IMR-90 (cell line): Measurements from ENCODE around the gene NAE1. TPM values are rescaled to one million over a fixed set of nuclear protein-coding genes. Genes with fewer than 3 reads are reported as not detected.

Source experiments
- ATAC-seq: fragments of 200-7000 bp; cut with Tn5 transposase; 2 replicates; pipeline ENCODE4 v1.9.1; 2020; ENCODE audit warnings: low read depth, mild to moderate bottlenecking, moderate library complexity
- BruUV-seq: library from RNA; stranded (reverse); fragments of 400-500 nt; replicated peaks from 2 replicates; lab custom pipeline; 2021; lab: Mats Ljungman, UMichigan
- CTCF ChIA-PET: fragments of 300-600 bp; formaldehyde crosslinking; extraction: SDS; loops from one replicate; lab custom pipeline; 2021; ENCODE audit warnings: antibody characterized with exemption; lab: Yijun Ruan, JAX
- POLR2A ChIA-PET: fragments of 300-600 bp; sonication (Branson Sonifier 250); formaldehyde crosslinking; loops from one replicate; lab custom pipeline; 2022; ENCODE audit warnings: antibody characterized with exemption; ENCODE audit not compliant: unreplicated experiment; lab: Charles Lee
- DNase-seq: peaks from one replicate; pipeline ENCODE4 v3.0.0; 2013
- H2AFZ ChIP-seq: replicated peaks from 2 replicates; pipeline ENCODE3; 2013; ENCODE audit warnings: low read length, mild to moderate bottlenecking; ENCODE audit not compliant: poor library complexity
- H2AK5ac ChIP-seq: 2 replicates; pipeline ENCODE4 v1.6.1; 2013; ENCODE audit warnings: low read depth, low read length, inconsistent platforms
- H2AK9ac ChIP-seq: replicated peaks from 2 replicates; pipeline ENCODE3; 2013; ENCODE audit warnings: mild to moderate bottlenecking, low read depth, low read length, moderate library complexity; ENCODE audit not compliant: poor library complexity
- H2BK120ac ChIP-seq: 2 replicates; pipeline ENCODE4 v1.6.1; 2013; ENCODE audit warnings: low read depth, low read length, inconsistent platforms
- H2BK15ac ChIP-seq: 3 replicates; pipeline ENCODE4 v1.6.1; 2013; ENCODE audit warnings: low read depth, low read length, inconsistent platforms
- H2BK20ac ChIP-seq: 2 replicates; pipeline ENCODE4 v1.6.1; 2013; ENCODE audit warnings: low read depth, mild to moderate bottlenecking, inconsistent platforms, low read length, moderate library complexity
- H2BK5ac ChIP-seq: 2 replicates; pipeline ENCODE4 v1.6.1; 2013; ENCODE audit warnings: mild to moderate bottlenecking, low read depth, low read length, inconsistent platforms; ENCODE audit not compliant: poor library complexity, severe bottlenecking
- H3K14ac ChIP-seq: replicated peaks from 2 replicates; pipeline ENCODE4 v1.6.1; 2013; ENCODE audit warnings: low read depth, low read length, inconsistent platforms
- H3K18ac ChIP-seq: 2 replicates; pipeline ENCODE4 v1.6.1; 2013; ENCODE audit warnings: low read depth, low read length, control low read depth
- H3K23ac ChIP-seq: 2 replicates; pipeline ENCODE4 v1.6.1; 2013; ENCODE audit warnings: low read depth, low read length, inconsistent platforms
- H3K27ac ChIP-seq: 2 replicates; pipeline ENCODE4 v1.5.1; 2013; ENCODE audit warnings: mild to moderate bottlenecking, control low read depth, low read length; ENCODE audit not compliant: insufficient read depth
- H3K27me3 ChIP-seq: 2 replicates; pipeline ENCODE4 v1.6.1; 2013; ENCODE audit warnings: low read length; ENCODE audit not compliant: control insufficient read depth, insufficient read depth
- H3K36me3 ChIP-seq: 2 replicates; pipeline ENCODE4 v1.6.1; 2013; ENCODE audit warnings: low read length, mixed read lengths; ENCODE audit not compliant: control insufficient read depth, insufficient read depth
- H3K4ac ChIP-seq: 2 replicates; pipeline ENCODE4 v1.6.1; 2013; ENCODE audit warnings: low read depth, low read length, inconsistent platforms
- H3K4me1 ChIP-seq: 2 replicates; pipeline ENCODE4 v1.6.1; 2013; ENCODE audit warnings: low read length, mixed read lengths; ENCODE audit not compliant: control insufficient read depth, insufficient read depth
- H3K4me2 ChIP-seq: 2 replicates; pipeline ENCODE4 v1.6.1; 2013; ENCODE audit warnings: low read depth, mild to moderate bottlenecking, control low read depth, low read length, moderate library complexity
- H3K4me3 ChIP-seq: 2 replicates; pipeline ENCODE4 v1.5.1; 2013; ENCODE audit warnings: low read depth, mild to moderate bottlenecking, control low read depth, low read length, moderate library complexity; ENCODE audit not compliant: insufficient read depth
- H3K56ac ChIP-seq: 2 replicates; pipeline ENCODE4 v1.6.1; 2013; ENCODE audit warnings: low read length, inconsistent platforms; ENCODE audit not compliant: insufficient read depth; ENCODE audit errors: extremely low read depth
- H3K79me1 ChIP-seq, 2 experiments: 2 replicates each; pipeline ENCODE4 v1.6.1; 2013; ENCODE audit warnings: low read length in 2 of 2, inconsistent platforms in 1 of 2, low read depth in 1 of 2
- H3K9ac ChIP-seq: 2 replicates; pipeline ENCODE4 v1.6.1; 2013; ENCODE audit warnings: low read depth, low read length, control low read depth
- H3K9me1 ChIP-seq: 2 replicates; pipeline ENCODE4 v1.6.1; 2013; ENCODE audit warnings: low read length, inconsistent platforms; ENCODE audit not compliant: insufficient read depth
- H3K9me3 ChIP-seq: 2 replicates; pipeline ENCODE4 v1.6.1; 2013; ENCODE audit warnings: low read length; ENCODE audit not compliant: control insufficient read depth, insufficient read depth
- H4K20me1 ChIP-seq: 2 replicates; pipeline ENCODE4 v1.6.1; 2013; ENCODE audit warnings: low read length, inconsistent platforms; ENCODE audit not compliant: insufficient read depth
- H4K5ac ChIP-seq: 2 replicates; pipeline ENCODE4 v1.6.1; 2013; ENCODE audit warnings: mild to moderate bottlenecking, low read depth, low read length, control low read depth
- H4K8ac ChIP-seq, 2 experiments: 2 replicates each; pipeline ENCODE4 v1.6.1; 2013; ENCODE audit warnings: low read depth in 2 of 2, low read length in 2 of 2, control low read depth in 1 of 2, inconsistent platforms in 1 of 2
- H4K91ac ChIP-seq: 2 replicates; pipeline ENCODE4 v1.6.1; 2013; ENCODE audit warnings: low read depth, low read length, inconsistent platforms; ENCODE audit not compliant: insufficient read depth
- BHLHE40 ChIP-seq: fragments of 150-350 bp; IDR thresholded peaks from 2 replicates; pipeline ENCODE4 v1.6.1; 2016; ENCODE audit warnings: mild to moderate bottlenecking, low read depth, low read length
- CTCF ChIP-seq: conservative IDR thresholded peaks from 2 replicates; pipeline ENCODE4 v1.5.1; 2012; ENCODE audit warnings: mild to moderate bottlenecking, low read depth, low read length, improper control_type of control experiment
- ELK1 ChIP-seq: fragments of 150-350 bp; IDR thresholded peaks from 2 replicates; pipeline ENCODE4 v1.6.1; 2016; ENCODE audit warnings: low read depth, mild to moderate bottlenecking, low read length, moderate library complexity, borderline replicate concordance
- MAFK ChIP-seq: IDR thresholded peaks from 2 replicates; pipeline ENCODE4 v1.6.1; 2012; ENCODE audit warnings: low read depth, low read length, improper control_type of control experiment
- MAZ ChIP-seq: IDR thresholded peaks from 2 replicates; pipeline ENCODE4 v1.6.1; 2012; ENCODE audit warnings: low read depth, mild to moderate bottlenecking, low read length, improper control_type of control experiment, moderate library complexity, borderline replicate concordance
- MXI1 ChIP-seq: IDR thresholded peaks from 2 replicates; pipeline ENCODE4 v1.6.1; 2012; ENCODE audit warnings: low read depth, mild to moderate bottlenecking, low read length, moderate library complexity, borderline replicate concordance
- NFE2L2 ChIP-seq: fragments of 150-350 bp; IDR thresholded peaks from 2 replicates; pipeline ENCODE4 v1.6.1; 2016; ENCODE audit warnings: low read depth, mild to moderate bottlenecking, low read length
- POLR2A ChIP-seq: IDR thresholded peaks from 2 replicates; pipeline ENCODE4 v1.6.1; 2012; ENCODE audit warnings: mild to moderate bottlenecking, low read depth, low read length
- RAD21 ChIP-seq: IDR thresholded peaks from 2 replicates; pipeline ENCODE4 v1.6.1; 2012; ENCODE audit warnings: low read length, improper control_type of control experiment
- RCOR1 ChIP-seq: IDR thresholded peaks from 2 replicates; pipeline ENCODE4 v1.6.1; 2012; ENCODE audit warnings: mild to moderate bottlenecking, low read length, improper control_type of control experiment; ENCODE audit not compliant: insufficient replicate concordance
- SMC3 ChIP-seq: fragments of 150-350 bp; IDR thresholded peaks from 2 replicates; pipeline ENCODE4 v1.6.1; 2016; ENCODE audit warnings: low read depth, mild to moderate bottlenecking, antibody characterized with exemption, low read length, moderate library complexity
- USF2 ChIP-seq: fragments of 150-350 bp; IDR thresholded peaks from 2 replicates; pipeline ENCODE4 v1.6.1; 2017; ENCODE audit warnings: mild to moderate bottlenecking, antibody characterized with exemption, low read length, low read depth
- WGBS, 2 experiments: methylation state at CpG; one replicate each; pipeline versions ENCODE4 v1.1.5 to v1.1.7; 2013; ENCODE audit warnings: missing lambda C conversion rate in 2 of 2; ENCODE audit not compliant: insufficient read length in 1 of 2; ENCODE audit errors: extremely low coverage in 2 of 2; 5-methylcytosine and 5-hydroxymethylcytosine counted together
- dilution Hi-C: fragments of 300-500 bp; cut with HindIII; formaldehyde crosslinking; loops from one replicate; pipeline ENCODE4 v1.14.3; 2018; ENCODE audit warnings: low sequenced_read_pairs; ENCODE audit not compliant: unreplicated experiment
- in situ Hi-C: fragments of 300-500 bp; cut with MboI; formaldehyde crosslinking; loops from 3 replicates; pipeline ENCODE4 v1.14.3; 2019; ENCODE audit warnings: low sequenced_read_pairs, inconsistent platforms, mixed read lengths
- intact Hi-C: fragments of 100-400 bp; cut with micrococcal nuclease; formaldehyde crosslinking; loops from 2 replicates; pipeline ENCODE4 v1.10.0; 2022
- polyA plus RNA-seq, 3 experiments: library from polyadenylated mRNA; depleted of rRNA; stranded (reverse); fragments of >200 nt; gene quantifications; 2 replicates each; pipeline ENCODE4 v1.2.3, GENCODE V29; 2012; ENCODE audit warnings: low replicate concordance in 1 of 3
- total RNA-seq: library from RNA; depleted of rRNA; stranded (reverse); fragments of >200 nt; gene quantifications from 2 replicates; pipeline ENCODE4 v1.2.3, GENCODE V29; 2012

NAE1 gene
- total and polyA plus RNA-seq, 2 of the 4 experiments (the other 2 are of a cell fraction): 33.0 to 36.7 TPM

- peak overlapping the region; percentile 66 for H3K4ac ChIP-seq
- peak overlapping the region; percentile 52 for H3K27ac ChIP-seq
- H3K79me1 ChIP-seq: no peaks in the 10 kb centered on the region
- peak overlapping the region; percentile 32; the same call in 1 of the 3 replicates for H2BK15ac ChIP-seq
- dilution Hi-C loops (no loop called here), in situ Hi-C loops (no loop called here), intact Hi-C loops (loop anchor here (1.0 to 5.0 kb wide), 3 partner anchors 43 to 264 kb away; partner anchors contain the start of gene NAE1)
- no TSS peak for BruUV-seq
- peaks cover 3% of the 10 kb centered on the region; the same call in 1 of the 2 replicates for H4K20me1 ChIP-seq
- H3K36me3 ChIP-seq: no peaks in the 10 kb centered on the region
- peaks cover 10% of the 10 kb centered on the region for H3K9me1 ChIP-seq
- H2BK5ac ChIP-seq: peak overlapping the region; percentile 67
- peak overlapping the region; percentile 67 for H2BK120ac ChIP-seq
- H3K4me2 ChIP-seq: peak overlapping the region; percentile 63
- 8% methylated on average over 23 of the region's 39 CpGs; no CpG with 5 or more reads in 1 of the 2 experiments for WGBS, 2 experiments
- H4K91ac ChIP-seq: peak overlapping the region; percentile 56
- ChIA-PET POLR2A (interaction anchor here (0.5 to 0.7 kb wide), 7 partner anchors 10 to 264 kb away, joined by 3 to 6 read pairs (median 3); partner anchors contain the start of gene NAE1), CTCF (interaction anchor here (0.6 to 1.5 kb wide), 10 partner anchors 10 to 271 kb away, joined by 3 to 9 read pairs (median 4); partner anchors contain the start of gene NAE1)
- H3K56ac ChIP-seq: peak overlapping the region; percentile 32; the same call in 1 of the 2 replicates
- H3K18ac ChIP-seq: peak overlapping the region; percentile 10
- H2AK9ac ChIP-seq: peak overlapping the region; percentile 74
- peaks cover 12% of the 10 kb centered on the region for H3K4me1 ChIP-seq
- H3K27me3 ChIP-seq: no peaks in the 10 kb centered on the region
- H3K9ac ChIP-seq: peak overlapping the region; percentile 14; the same call in 1 of the 2 replicates
- peak overlapping the region; percentile 26 for H4K5ac ChIP-seq
- H4K8ac ChIP-seq: peak overlapping the region; percentile 48 to 86
- peak overlapping the region; percentile 25; the same call in 1 of the 2 replicates for H3K23ac ChIP-seq
- peak overlapping the region; percentile 18 for H3K4me3 ChIP-seq
- ATAC-seq (peak; percentile 91), DNase-seq (peak; percentile 100)
- H2AK5ac ChIP-seq: peak overlapping the region; percentile 57
- peak overlapping the region; percentile 97 for H2AFZ ChIP-seq
- H3K14ac ChIP-seq: peak overlapping the region; percentile 56; the same call in 1 of the 2 replicates
- 0 out of 2 replicates have a peak overlapping the region, but pooled peaks have one; percentile 2 for H2BK20ac ChIP-seq
- H3K9me3 ChIP-seq: no peaks in the 10 kb centered on the region
- TF ChIP-seq MAZ (no peak; the same call in 1 of the 2 replicates), ELK1 (no peak), MAFK (peak; percentile 1; the same call in 1 of the 2 replicates), SMC3 (peak; percentile 74), RCOR1 (peak; percentile 69), RAD21 (peak; percentile 69), NFE2L2 (no peak), CTCF (peak; percentile 98), USF2 (0 out of 2 replicates have a peak, but pooled peaks have one; percentile 27), MXI1 (peak; percentile 82), BHLHE40 (peak; percentile 24; the same call in 1 of the 2 replicates), POLR2A (no peak)
Observed at GRCh38 chr16:66872943-66873684, 42.3 kb upstream of the NAE1 start.
